ENCODE results near the gene MYO1A.

Gene MYO1A

DNA sequence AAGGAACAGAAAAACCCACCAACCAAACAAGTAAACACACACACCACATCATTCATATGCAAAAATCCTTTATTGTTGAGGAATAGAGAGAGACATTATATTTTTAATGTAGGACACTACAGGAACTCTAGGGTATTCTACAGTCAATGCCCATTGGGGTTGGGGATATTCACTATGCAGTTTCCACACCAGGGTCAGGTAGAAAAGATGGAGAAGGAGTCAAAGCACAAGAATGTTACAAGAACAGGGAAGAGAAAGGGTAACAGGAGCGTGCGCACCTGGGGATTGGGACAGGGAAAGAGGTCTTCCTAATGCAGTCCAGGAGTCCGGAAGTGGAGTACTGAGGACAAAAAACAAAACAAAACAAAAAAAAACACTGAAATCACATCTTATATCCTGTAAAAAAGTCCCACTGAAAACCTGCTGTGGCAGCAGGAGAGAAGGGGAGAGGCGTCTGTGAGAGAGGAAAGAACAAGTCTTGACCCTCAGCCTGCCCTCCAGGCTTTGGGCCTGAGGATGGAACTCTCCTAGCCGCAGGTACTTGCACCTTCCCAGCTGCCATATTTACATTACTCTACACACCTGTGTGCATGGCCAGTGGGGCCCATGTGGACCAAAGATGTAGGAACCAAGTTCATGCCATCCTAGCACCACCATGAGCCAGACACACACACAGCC, 39.8 kb downstream of the MYO1A start:
- TF ChIP-seq, protein P1, sequence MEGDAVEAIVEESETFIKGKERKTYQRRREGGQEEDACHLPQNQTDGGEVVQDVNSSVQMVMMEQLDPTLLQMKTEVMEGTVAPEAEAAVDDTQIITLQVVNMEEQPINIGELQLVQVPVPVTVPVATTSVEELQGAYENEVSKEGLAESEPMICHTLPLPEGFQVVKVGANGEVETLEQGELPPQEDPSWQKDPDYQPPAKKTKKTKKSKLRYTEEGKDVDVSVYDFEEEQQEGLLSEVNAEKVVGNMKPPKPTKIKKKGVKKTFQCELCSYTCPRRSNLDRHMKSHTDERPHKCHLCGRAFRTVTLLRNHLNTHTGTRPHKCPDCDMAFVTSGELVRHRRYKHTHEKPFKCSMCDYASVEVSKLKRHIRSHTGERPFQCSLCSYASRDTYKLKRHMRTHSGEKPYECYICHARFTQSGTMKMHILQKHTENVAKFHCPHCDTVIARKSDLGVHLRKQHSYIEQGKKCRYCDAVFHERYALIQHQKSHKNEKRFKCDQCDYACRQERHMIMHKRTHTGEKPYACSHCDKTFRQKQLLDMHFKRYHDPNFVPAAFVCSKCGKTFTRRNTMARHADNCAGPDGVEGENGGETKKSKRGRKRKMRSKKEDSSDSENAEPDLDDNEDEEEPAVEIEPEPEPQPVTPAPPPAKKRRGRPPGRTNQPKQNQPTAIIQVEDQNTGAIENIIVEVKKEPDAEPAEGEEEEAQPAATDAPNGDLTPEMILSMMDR (IDR thresholded peaks at IDR 0.05; ENCODE audit: low read depth, low read length): no peak
- no peak overlapping the region for H3K4me3 ChIP-seq (ENCODE audit: low read depth, low read length)

DNA sequence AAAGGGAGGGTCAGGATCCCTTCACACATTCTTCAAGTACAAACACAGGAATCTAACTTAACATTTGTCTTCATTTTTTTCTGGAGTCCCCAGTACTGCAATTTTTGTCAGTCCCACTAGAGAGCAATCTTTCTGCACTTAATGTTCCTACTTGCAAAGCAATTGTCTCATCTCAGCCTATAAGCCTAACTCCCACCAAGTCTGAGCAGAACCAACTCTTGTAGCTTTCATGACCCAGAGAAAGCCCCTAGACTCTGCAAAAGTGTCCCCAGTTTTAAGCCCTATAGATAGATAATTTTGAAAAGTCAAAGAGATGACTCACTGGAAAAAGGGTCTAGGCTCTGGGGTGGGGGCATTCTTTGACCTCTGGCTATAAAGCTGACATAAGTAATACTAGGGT, 41.8 kb downstream of the MYO1A start:
- no peak overlapping the region for H3K4me3 ChIP-seq (ENCODE audit: low read depth, low read length)
- TF ChIP-seq, protein P1 (IDR thresholded peaks at IDR 0.05; ENCODE audit: low read depth, low read length): peak; percentile 69

DNA sequence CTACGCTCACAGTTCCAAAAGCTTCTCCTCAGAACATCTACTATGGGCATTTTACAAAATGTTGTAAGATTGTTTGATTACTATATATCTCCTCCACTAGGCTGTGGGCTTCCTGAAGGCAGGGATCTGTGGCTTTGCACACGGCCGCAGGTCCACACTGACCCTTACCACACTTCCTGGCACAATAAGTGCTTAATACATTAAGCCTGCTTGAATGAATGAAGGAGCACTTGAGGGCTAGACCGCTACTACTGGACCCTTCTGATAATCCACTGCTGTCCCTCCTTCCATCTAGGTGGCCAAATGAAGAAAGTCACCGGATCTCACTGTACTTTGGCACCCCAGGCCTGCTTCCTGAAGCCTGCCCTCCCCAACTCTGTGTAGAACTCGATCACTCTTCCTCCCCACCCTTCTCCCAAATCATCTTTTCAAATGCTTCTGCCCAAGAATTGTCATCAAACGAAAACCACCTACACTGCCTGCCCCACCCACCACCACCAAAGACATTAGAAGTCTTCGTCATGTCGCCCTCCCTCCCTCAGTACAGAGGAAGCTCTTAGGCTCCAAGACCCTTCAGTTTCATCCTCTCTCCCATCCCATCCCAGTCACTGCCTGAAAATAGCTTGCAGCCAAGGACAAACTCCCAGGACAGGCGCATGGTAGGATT, 43.0 kb downstream of the MYO1A start:
- H3K4me3 ChIP-seq (ENCODE audit: low read depth, low read length): peak overlapping the region; percentile 43; the same call in 1 of the 2 replicates
- TF ChIP-seq, protein P1 (IDR thresholded peaks at IDR 0.05; ENCODE audit: low read depth, low read length): no peak

DNA sequence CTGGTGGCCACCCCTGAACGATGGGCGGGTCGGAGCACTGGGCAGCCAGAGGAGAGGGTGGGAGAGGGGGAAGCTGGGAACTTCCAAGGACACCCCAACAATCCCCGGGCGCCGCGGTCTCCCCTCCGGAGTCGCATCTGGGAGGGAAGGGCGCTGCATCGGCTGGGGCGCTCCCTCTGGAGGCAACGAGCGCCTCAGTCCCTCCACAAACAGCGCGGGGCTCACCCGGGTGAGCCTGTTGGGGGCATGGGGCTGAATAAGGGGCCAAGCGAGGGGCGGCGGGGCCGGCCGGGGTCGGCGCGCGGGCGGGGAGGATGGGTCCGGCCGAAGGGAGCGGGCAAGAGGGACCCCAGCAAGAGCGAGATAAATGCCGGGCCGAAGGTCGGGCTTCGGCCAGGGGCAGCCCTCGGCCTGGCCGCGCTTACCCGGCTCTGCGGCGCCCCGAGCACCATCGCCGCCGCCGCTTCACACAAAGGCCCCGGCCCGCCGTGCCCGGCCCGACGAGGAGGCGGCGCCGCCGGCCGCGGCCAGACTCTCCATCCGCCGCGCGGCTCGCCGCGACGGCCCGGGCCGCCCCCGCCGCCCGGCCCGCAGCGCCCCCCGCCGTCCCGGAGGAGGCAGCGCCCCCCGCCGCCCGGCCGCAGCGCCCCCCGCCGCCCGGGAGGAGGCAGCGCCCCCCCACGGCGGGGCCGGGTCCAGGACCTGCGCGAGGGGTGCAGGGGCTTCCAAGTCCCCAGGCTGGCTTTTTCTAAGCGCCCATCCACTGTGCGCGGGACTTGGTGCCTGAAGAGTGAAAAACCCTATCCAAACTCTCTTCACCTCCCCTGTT, 43.7 kb downstream of the MYO1A start, which contains the start of gene ZBTB39:
Gene ZBTB39 (minus strand): TSS at position 567 of the 829 bp plus-strand sequence. CDS start 1,629 bp downstream, outside the sequence.
- TF ChIP-seq, protein P1 (IDR thresholded peaks at IDR 0.05; ENCODE audit: low read depth, low read length): peak; percentile 44
- H3K4me3 ChIP-seq (ENCODE audit: low read depth, low read length): peak within 1 kb of the TSS; percentile 88

DNA sequence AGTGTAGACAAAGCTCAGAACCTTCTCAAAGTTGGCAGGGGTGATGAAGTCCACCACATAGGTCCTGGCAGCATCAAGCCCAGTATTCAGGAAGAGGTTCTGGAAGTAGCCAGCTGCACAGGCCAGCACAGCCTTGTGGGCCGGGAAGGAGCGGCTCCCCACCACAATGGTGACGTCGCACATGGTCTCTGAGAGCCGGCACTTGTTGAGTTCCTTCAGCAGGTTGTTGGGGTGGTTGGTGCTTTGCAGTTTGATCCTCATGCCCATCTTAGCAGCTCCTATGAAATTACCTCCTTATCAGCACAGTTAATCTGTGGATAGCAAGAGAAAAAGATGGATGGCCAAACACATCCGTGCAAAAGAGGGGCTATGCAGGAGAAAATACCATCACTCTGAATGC, 45.3 kb downstream of the MYO1A start:
- TF ChIP-seq, protein P1 (IDR thresholded peaks at IDR 0.05; ENCODE audit: low read depth, low read length): no peak
- H3K4me3 ChIP-seq (ENCODE audit: low read depth, low read length): no peak overlapping the region

DNA sequence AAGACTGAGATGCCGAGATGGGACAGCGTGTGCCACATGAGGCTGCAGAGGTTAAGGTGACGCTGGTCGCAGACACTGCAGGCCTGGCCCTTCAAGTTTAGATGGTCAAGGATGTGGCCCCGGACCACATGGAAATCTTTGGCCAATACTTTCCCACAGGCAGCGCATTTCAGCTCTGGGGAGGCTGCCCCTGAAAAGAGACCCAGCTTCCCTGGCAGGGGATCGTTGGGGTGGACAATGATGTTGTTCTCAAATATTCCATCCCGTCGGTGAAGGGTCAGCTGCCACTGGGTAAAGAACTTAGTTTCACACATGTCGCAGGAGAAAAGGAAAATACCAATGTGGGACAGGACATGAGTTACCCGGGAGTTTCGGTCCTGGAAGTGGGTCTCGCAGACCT, 46.5 kb downstream of the MYO1A start:
- TF ChIP-seq, protein P1 (IDR thresholded peaks at IDR 0.05; ENCODE audit: low read depth, low read length): no peak
- no peak overlapping the region for H3K4me3 ChIP-seq (ENCODE audit: low read depth, low read length)
